Activated CD4-positive, alpha-beta T cell treated with anti-CD3 and anti-CD28 coated beads, Interleukin-2, Interleukin-6, amounts not matched to agents 100 ng/mL and 50 ng/mL, durations not matched to agents 16 hours and 8 hours (primary cell): ENCODE results near the gene UGT1A3.

Experiments
- DNase-seq: peaks from one replicate; pipeline ENCODE4 v3.0.0-alpha.2; 2020

Gene UGT1A3

DNA sequence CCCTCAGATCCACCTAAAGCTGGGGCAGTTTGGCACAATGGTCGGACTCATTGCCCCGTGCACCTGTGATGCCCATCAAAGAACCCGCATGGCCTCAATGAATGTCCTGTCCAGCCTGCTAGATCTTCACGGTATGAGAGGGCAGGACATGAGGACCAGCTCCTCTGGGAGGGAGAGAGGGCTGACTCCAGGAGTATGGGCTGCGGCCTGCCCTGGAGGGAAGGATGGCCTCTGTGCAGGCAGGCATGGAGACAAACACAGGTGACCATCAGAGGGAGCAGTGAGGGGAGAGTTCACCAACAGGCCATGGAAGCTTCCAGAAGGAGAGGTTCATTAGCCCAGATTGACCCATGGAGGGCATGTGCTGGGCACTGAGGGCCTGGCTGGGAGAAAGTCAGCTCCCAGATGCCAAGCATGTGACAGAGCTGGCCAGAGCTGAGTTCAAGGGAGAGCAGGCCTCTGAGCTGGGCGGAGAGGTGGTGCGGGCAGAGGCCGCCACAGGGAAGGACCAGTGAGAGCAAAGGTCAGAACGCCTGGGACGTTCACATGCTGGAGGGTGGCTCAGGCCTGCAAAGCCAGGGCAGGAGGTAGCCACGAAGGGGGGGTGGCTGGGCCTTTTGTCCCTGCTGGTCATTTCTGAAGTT is 89.3 kb downstream of the UGT1A3 start:
- no peak for DNase-seq

- DNase-seq, result no peak
These were observed 90.1 kb downstream of the UGT1A3 start for GRCh38 chr2:233818639-233819621.

DNA sequence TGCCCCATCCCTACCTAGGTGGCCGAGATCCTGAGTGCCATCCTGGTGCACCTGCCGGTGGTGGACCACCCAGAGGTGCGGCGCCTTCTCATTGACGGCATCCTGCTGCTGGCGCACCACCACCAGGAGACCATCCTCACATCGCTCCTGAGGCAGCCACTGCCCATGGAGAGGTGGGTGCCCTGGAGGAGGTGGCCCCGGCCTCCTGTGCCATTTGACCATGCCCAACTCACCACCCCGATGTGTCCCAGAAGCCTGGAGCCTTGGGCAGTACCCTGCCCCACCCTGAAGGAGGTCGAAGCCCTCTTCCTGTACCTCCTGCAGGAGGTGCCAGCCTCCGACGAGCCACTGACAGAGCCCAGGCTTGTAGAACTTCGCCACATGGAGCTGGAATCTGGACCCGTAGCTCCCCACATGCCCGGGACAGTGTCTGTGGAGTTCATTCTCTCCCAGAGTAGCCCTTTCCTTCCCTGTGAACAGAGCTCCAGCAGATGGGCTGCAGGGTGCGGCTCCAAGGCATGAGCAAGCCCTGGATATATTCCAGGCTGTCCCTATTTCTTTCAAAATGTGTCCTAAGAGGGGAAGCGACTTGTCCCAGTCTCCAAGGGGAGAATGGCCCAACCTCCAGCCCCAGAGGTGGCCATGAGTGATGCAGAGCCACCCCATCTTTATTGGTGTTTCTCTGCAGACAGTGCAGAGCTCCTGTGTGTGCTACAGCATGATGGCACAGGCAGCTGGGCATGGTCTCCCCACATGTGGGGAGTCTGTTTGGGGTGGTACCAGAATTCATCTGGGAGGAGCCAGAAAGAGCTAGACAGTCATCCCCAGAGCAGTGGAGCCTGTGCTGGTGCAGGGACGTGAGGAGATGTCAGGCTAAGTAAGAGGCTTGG is 91.3 kb downstream of the UGT1A3 start:
- no peak for DNase-seq

DNA sequence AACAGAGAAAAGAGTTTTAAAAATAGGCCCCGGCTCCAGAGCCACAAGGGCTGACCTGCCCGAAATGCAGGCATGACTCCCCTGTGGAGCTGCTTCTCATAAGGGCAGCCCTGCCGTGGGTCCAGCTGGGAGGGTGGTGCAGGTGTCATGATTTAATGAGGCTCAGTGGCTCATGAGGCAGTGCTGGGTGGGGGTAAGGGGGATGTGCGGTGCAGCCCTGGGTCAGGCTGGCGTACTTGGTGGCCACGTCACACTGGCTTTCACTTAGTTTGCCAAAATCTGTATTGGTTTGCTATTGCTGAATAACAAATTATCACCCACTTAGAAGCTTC is 91.9 kb downstream of the UGT1A3 start:
- no peak for DNase-seq

GRCh38 chr2:233821196-233821595 is 92.4 kb downstream of the UGT1A3 start:
- no peak for DNase-seq

DNA sequence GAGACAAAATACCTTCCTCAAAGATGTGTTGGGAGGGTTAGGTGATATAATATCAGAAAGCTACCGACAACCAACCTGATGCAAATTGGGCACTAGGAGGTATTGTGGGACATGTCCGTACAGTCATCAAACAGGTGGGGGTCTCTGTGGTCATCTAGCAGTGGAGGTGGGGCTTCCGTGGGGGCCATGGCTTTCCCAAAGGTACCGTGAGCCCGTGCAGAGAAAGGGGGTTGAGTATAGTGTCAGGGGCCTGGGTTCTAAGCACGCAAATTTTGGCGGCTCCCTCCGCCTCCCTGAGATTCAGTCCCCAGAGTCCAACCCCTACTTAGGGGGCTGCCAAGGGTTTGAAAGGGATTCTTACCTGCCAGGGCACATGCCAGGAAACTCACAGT is 92.9 kb downstream of the UGT1A3 start:
- DNase-seq, result no peak

GRCh38 chr2:233822101-233822771 is 93.4 kb downstream of the UGT1A3 start:
- DNase-seq, result no peak
